GM19023 (cell line): ENCODE data around the gene APC2.
"Not testable (repeated sequence)": the region's sequence is repeated elsewhere in the genome, so short reads cannot be mapped to it uniquely, and the experiment has no call there.

ENCODE experiments used
- ATAC-seq: cut with Tn5 transposase; IDR thresholded peaks from one replicate; pipeline ENCODE4 v1.9.1; 2021; ENCODE audit warnings: mild to moderate bottlenecking, moderate library complexity; ENCODE audit not compliant: unreplicated experiment

APC2 gene

DNA sequence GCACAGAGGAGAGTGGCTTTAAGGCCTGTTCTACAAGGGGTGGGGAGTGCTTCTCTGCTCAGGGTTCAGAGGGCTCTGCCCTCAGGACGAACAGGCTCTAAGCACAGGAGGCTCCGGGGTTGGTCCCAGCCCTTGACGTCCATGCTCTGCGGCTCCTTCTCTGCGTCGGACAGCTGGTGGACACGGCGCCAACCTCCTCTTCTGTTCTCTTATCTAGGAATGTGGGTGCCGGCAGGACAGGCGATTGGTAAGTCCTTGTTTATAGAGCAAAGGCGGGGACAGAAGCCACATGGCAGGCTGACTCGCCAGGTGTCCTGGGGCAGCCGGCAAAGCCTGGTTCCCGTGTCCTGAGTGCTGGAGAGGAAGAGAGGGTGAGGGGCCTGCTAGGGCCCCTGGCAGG, 20.2 kb upstream of the APC2 start:
- no peak for ATAC-seq

DNA sequence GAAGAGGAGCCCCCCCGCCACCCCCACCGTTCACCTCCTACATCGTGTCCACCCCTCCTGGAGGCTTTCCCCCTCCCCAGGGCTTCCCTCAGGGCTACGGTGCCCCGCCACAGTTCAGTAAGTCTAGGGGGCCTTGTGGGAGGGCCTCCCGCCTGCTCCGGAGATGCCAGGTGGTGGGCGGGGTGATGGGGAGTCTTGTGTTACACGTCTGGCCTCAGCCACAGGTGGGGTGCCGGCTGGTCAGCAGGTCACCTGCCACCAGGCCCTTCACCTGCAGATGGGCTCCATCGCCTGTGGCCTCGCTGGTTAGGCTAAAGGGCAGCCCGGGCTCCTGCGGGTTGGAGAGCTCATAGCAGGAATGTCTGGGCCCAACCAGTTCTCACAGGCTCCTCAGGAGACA, 19.7 kb upstream of the APC2 start:
- no peak for ATAC-seq

DNA sequence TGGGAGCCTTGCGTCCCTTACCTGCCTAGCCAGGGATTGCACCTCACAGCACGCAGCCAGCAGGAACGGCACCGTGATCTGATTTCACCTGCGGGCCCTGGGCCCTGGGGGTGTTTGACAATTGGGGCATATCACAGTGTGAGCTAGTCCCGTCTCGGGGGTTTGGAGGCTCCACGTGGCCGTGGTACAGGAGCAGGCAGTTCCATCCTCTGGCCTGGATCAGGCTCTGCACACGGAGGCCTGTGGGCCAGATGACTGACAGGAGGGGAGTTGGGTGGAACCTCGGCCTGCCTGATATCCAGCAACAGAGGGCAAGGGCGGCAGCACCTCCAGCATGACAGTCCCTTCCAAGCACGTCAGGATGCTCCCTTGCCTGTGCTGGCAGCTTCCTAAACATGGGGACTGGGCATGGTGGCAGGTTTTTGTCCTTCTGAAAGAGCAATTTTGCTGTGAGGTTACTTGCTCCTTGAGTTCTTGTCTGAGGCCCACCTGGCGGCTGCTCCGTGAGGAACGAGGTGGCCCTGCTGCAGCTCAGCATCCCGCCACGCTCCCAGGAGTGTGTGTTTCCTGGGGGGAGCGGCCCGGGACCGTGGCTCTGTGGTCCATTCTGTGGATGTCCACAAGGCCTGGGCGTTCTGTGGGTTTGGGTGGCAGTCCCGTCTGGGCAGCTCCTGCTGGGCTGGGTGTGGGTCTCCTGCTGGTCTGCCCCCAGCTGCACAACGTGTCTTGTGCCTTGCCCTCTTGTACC, 18.0 kb upstream of the APC2 start:
- no peak for ATAC-seq

DNA sequence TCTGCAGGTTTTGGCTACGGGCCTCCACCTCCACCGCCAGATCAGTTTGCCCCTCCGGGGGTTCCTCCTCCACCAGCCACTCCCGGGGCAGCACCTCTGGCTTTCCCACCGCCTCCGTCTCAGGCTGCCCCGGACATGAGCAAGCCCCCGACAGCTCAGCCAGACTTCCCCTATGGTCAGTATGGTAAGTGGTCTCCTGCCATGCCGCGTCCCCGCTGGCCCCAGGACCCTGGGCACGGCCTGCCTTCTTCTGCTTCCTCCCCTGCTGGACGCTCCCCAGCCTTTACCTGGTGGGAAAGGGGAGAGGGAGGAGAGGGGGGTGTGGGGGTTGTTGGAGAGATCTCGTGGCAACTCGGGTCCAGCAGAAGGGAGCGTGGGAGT, 17.4 kb upstream of the APC2 start:
- ATAC-seq: no peak

DNA sequence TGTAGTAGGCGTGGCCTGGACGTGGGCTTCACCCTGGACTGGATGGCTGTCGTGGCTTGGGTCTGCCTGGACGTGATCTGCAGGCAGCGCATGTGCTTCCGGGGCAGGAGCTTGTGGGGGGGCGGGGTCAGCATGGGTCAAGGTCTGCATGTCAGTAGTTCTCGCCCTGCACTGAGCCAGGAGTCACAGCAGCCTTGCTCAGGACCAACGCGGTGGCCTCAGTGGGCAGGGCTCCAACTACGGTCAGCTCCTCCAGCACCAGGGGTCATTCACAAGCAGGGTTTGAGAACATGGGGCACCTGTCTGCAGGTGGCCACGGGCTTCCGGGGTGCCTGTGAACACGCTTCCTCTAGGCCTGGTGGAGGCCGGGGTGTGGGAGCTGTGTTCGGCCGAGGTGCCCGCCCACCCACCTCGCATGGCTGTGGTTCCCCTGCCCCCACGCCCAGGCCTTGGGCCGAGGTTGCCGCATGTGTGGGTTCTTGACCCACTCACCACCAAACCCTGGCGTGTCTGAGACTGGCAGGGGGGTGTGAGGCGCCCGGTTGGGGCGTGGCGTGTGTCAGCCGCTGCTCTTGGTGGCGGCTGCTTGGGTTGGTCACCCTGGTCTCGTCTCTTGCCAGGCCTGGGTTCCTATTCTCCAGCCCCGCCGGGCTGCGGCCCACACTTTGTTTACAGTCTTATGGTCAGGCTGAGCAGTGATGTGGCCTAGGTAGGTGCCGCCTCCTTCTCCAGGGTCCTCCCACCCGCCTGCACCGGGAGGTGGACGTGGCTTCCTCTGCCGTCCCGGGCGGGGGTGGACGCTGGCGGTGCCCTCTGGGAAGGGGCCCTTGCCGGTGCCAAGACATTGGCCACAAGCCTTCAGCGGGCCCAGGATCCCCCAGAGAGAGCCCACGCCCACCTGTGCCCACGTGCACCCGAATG, 16.5 kb upstream of the APC2 start:
- ATAC-seq: no peak

DNA sequence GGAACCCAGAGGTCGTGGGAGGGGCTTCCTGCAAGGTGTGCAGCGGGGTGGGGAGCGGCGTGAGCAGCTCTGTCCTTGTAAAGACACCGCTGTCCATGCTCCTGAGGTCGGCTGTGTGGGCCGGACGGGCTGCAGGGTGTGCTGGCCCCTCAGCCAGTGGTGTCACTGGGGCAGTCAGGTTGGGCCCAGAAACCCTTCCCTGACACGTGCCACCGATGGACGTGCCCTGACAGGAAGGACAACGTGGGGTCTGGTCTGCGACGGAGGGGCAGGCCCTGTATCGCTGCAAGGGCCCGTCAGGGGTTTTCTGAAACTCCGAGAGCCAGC, 15.9 kb upstream of the APC2 start:
- ATAC-seq: no peak

DNA sequence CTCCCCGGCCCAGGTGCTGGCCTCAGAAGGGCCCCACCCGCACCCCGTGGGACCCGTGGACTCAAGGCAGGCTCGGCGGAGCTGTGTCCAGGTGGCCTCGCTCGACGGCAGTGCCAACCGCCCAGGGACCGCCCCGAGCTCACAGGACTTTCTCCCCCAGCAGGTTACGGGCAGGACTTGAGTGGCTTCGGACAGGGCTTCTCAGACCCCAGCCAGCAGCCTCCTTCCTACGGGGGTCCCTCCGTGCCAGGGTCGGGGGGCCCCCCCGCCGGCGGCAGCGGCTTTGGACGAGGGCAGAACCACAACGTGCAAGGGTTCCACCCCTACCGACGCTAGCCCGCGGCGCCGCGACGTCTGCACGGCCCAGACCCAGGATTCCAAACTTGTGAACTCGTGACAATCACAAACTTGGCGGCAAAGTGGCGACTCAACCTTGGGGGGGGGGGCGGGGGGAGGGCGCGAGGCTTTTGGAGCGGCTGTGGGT, 15.3 kb upstream of the APC2 start:
- no peak for ATAC-seq

DNA sequence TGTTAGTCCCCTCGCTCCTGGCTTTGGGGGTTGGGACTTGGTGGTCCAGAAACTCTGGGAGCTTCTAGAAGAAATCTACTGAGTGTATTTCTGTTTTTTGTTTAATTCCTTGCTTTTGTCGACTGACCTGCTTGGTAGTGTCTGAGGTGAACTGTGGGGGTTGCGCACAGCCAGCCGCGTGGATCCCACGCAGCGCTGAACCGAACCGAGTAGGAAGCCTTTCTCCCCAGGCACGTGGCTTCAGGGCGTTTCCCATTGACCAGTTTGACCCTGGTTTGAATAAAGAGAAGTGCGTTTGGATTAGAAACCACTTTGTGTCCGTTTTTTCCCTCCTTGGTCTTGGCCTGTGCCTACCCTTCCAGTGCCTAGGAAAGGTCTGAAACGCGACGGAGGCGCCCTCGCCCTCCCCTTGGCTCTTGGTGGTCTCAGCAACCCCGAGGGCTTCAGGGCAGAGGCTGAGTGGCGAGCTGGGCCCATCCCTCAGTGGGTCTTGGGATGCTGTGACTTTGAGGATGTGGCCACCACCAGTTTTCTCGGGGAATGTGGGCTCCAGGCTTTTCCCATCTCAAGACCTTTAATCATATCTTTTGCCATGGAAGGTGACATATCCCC, 14.4 kb upstream of the APC2 start:
- no peak for ATAC-seq

DNA sequence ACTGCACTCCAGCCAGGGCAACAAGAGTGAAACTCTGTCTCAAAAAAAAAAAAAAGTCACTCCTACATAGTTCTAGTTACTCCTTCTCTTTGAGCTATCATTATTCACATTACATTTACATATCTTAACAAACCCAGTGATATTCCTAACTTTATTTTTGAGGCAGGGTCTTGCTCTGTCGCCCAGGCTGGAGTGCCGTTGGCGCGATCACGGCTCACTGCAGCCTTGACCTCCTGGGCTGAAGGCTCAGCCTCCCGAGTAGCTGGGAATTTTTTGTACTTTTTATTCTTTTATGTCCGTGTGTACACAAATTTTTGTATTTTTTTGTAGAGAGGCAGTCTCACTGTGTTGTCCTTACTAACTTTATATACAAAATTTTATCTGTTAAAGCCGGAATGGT, 12.3 kb upstream of the APC2 start:
- ATAC-seq: no peak

DNA sequence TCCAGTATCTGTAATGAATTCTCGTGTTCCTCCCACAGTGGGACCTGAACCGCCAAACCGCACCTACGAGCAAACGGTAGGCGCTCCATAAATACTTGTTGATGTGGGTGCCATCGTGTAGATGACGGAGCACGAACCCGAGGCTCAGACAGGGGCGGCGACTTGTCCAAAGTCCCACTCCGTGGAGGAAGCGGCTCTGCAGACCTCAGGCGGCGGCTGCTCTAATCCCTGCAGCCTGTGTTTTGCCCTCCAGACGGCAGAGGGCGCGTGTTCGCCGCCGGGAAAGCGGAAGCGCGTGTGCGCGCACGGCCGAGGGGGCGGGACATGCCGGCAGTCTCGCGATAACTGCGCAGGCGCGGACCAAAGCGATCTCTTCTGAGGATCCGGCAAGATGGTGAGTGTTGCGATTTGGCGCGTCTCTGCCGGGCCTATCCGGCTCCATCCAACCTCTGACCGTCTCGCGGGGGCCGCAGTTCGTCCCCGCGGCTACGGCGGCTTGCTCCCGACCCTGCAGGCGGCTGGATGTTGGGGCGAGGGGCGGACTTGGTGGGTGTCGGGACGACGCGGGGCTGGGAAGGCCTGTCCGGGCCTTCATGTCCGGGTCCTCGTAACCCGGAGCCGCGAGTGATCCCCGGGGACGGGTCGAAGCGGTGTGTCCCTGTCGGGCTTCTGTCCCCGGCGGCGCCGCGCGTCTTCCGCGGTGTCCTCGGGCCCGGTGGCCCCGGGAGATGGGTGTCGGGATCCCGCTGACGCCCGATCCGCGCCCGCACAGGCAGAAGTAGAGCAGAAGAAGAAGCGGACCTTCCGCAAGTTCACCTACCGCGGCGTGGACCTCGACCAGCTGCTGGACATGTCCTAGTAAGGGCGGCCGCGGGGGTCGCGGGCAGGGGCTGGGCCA, 11.6 kb upstream of the APC2 start, which contains the start of gene RPS15:
Gene RPS15, plus strand, starts transcription at position 362 of the 898 bp plus-strand sequence. Its CDS starts 30 bp downstream, at position 392.
- peak; percentile 77 for ATAC-seq

DNA sequence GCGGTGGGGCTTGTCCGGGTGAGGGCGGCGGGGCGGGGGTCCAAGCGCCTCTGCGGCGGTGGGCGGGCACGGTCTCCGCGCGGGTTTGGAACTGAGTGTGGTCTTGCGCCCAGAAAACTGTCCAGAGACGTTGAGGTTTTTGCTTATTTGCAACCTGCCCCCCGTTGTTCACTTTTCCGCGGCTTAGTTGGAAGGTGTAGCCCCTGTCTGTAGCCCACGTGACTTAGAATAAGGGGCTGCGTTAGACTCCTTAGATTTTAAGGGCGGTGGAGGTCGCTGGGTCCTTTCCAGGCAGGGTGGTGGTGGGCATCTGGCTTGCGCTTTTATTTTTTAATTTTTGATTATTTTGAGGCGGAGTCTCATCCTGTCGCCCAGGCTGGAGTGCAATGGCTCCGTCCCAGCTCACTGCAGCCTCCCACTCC, 11.0 kb upstream of the APC2 start:
- no peak for ATAC-seq

DNA sequence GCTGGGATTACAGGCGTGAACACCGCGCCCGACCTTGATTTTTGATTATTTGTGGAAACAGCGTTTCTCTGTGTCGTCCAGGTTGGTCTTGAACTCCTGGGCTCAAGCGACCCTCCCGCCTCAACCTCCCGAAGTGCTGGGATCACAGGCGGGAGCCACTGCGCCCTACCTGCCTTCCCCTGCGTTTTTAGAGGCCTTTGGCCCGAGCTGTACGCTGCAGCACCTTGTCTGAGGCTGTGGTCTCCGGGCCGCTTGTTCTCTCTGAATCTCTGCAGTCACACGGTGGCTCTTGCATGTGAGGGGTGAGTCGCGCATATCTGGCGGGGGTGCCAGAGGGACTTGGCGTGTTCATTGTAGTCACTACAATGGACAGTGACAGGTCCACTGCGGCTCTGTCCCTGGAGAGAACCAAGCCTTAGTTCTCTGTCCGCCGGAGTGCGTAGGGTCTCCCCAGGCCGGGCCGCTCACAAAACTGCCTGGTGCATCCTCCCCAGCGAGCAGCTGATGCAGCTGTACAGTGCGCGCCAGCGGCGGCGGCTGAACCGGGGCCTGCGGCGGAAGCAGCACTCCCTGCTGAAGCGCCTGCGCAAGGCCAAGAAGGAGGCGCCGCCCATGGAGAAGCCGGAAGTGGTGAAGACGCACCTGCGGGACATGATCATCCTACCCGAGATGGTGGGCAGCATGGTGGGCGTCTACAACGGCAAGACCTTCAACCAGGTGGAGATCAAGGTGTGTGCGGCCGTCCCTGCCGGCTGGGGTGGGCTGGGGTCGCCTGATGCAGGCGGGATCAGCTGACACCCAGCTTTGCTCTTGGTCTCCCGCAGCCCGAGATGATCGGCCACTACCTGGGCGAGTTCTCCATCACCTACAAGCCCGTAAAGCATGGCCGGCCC, 10.2 kb upstream of the APC2 start:
- not testable (repeated sequence) for ATAC-seq

DNA sequence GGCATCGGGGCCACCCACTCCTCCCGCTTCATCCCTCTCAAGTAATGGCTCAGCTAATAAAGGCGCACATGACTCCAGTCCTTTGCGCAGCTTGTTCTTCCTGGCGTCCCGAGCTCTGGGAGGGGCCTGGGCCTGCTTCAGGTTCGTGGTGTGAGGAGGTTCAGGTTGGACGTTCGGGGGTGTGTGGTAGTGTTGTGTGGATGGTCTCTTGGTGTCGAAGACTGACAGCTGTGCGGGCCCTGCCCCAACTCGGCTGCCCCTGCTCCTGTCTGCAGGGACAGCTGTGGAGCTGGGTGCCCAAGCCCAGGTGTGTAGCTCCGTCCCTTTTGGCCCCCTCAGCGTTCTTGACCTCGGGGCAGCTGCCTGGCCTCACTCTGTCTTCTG, 9.5 kb upstream of the APC2 start:
- ATAC-seq: no peak

DNA sequence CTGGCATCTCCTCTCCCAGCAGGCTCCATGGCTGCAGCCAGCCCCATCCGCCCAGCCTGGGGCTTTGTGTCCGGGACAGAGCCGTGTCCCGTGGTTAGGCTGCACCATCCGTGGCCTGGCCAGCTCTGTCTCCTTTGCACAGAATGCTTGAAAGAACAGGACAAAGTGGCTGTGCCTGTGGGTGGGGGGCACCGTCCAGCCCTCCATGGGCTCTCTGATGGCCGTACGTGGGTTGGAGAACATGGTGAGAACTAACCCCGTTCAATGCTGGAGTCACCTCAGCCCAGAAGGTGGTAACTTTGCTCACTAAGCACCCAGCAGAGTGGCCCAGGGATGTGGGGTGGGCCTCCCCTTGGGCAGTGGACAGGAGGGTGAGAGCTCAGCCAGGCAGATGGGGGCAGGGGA, 8.9 kb upstream of the APC2 start:
- ATAC-seq: no peak

DNA sequence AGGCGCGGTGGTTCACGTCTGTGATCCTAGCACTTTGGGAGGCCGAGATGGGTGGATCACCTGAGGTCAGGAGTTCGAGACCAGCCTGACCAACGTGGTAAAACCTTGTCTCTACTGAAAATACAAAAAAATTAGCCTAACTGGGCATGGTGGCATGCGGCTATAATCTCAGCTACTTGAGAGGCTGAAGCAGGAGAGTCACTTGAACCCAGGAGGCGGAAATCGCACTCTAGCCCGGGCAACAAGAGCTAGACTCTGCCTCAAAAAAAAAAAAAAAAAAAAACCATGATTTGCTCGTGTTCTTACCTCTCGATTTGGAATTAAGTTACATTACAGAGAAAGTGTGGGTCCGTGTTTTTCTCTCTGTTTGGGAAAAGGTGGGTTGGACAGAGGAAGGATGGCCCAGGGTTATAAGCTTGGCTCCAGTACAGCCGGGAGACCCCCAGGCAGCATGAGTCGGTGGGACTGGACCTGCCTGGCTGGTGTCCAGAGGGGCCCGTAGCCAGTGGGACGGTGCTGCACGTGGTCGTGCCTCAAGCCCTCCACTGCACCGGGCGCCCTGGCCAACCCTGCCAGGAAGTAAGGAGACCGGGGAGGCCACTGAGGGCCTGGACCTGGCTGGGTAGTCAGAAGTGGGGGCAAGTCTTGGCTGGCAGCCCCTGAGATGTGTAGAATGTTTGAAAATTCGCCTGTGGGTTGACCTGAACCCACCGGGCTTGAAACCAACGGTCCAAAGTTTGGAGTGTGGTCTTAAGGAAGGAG, 8.1 kb upstream of the APC2 start:
- no peak for ATAC-seq

DNA sequence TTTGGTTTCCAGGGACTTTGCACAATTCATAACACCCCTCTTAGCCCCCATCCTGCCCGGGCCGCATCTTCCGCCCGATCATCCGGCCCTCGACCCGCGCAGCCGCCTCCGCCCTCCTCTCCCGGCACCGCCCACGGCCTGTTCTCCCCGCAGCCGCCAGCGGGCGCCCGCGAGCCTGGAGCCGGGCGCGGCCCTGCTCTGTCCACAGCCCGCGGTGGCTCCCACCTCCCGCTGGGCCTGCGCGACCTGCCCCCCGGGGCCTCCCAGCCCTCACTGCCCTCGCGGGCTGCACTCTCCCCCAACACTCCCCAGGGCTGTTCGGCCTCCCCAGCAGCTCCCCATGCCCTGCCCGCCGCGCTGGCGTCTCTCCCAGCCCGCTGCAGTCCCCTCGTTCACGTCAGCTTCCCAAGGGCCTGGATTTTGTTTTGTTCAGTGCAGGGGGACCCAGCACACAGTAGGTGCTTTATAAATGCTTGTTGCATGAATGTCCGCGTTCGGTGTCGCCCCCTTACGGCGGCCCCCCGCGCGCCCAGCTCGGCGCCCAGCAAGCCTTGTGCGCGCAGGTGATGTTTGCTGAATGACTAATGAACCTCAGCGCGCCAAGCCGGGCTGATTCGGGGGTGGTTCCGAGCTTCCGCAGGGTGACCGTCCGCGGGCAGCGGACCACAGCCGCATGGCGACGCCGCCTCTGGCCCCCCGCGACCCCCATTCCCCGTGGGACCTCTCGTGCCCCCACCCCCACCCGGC, 4.6 kb upstream of the APC2 start:
- peak; percentile 73 for ATAC-seq

DNA sequence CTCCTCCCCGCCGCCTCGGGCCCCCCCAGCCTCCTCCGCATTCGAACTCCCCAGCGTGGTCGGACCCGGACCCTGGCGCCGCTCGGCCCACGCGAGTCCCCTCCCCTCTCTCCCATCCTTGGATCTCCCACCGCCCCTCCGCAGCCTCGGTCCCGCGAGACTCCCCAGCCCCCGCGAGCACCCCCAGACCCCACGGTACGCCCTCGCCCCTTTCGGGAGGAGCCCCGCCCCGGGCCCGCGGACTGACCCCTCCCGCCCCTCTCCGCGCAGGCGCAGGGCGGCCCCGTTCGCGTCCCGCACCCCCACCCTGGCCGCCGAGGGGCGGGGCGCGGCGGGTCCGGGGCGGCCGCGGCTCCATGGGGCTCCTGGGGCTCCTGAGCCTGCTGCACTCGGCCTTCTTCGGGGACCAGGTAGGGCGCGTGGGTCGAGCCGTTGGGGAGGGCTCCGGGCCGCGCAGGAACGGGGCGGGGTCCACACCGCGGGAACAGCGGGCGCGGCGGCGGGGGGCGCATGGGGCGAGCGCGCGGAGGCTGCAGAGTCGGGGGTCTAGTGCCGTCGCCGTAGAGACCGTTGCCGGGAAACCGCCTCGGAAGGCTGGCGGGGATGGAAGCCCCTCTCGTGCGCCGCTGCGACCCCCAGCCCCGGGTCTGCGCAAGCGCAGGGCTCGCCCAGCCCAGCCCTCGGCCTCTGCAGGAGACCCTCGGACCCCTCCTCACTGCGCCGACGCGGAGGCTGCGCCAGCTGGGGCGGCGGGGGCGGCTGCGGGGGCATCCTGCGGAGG, 3.8 kb upstream of the APC2 start:
- no peak for ATAC-seq
